Pulmonary artery endothelial cell (primary cell): Measurements from ENCODE around the gene RICTOR. TPM values are rescaled to one million over a fixed set of nuclear protein-coding genes. Genes with fewer than 3 reads are reported as not detected.
"Not testable (repeated sequence)": the region's sequence is repeated elsewhere in the genome, so short reads cannot be mapped to it uniquely, and the experiment has no call there.

Experiments used
- DNase-seq: peaks from one replicate; pipeline ENCODE4 v3.0.0-alpha.2; 2011; ENCODE audit warnings: low read depth, low spot score
- total RNA-seq: library from RNA; depleted of rRNA; stranded (reverse); fragments of >200 nt; gene quantifications from 2 replicates; pipeline ENCODE4 v1.2.3, GENCODE V29; 2014

RICTOR gene
- total RNA-seq, 1 donor from 2014 or later: 31.7 TPM

DNA sequence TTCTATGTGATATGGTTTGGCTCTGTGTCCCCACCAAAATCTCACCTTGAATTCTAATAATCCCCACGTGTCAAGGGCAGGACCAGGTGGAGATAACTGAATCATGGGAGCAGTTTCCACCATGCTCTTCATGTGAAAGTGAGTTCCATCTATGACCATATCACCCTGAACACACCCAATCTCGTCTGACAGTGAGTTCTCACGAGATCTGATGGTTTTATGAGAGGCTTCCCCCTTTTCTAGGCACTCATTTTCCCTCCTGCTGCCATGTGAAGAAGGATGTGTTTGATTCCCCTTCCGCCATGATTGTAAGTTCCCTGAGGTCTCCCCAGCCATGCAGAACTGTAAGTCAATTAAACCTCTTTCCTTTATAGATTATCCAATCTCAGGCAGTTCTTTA, 64.2 kb downstream of the RICTOR start:
- no peak for DNase-seq

DNA sequence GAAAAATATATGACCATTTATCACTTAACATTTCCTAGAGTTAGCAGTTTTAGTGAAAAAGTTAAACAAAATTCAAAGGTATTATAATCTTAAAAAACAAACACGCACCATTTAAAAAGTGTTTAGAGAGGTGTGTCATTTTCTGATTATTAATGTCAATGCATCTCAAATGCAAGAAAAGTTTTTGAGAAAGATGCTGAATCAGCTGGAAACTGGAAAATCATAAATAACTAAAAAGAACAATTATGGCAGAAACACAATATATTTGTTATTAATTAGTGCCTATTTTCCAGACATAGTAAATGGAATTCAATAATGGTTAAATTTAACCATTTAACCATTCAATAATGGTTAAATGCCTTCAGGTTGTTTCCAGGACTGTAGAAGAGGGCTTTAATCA, 64.9 kb downstream of the RICTOR start:
- DNase-seq: no peak

DNA sequence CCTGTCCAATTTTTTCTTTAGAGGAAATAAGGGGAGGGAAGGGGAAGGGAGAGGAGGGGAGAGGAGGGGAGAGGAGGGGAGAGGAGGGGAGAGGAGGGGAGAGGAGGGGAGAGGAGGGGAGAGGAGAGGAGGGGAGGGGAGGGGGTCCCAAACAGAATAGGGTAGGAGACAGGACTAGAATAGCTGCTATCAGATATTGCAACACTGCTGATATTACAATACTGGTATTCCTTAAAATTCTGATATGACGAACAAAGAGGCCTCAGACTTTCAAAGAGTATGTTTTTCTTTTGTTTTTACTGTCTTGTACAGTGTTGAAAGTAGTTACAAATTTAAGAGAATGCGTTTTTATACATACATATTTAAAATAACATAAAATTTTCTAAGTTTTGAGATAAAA, 67.5 kb downstream of the RICTOR start:
- DNase-seq: no peak

DNA sequence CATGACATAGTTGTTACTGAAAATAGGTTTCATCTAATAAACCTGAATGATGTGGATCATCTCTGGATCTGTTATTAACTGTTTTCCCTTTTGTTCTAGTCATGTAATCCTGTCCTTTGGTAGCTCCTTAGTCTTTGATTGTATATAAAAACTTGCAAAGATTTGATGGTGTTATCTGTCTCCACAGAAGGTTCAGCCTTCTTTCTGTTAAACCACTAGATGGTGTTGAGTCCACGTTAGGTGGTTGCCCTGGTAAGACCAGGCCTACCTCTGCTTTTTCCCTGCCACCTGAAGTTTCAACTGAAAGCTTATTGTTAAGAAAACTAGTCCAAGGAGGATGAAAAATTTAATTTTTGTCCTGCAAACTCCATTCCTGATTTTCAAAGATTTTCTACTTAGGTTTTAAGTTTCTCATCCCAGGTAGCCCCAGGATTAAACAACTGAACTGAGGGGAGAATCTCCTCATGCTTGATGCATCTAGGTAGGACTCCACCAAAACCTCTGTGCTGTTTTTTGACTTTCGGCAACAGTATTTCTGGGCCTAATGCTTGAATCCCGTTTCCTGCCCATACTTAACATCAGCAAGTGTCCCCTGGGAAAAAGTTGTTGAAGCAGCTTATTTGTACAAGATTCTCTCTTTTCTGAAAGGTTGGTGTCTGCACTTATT, 68.5 kb downstream of the RICTOR start:
- no peak for DNase-seq

DNA sequence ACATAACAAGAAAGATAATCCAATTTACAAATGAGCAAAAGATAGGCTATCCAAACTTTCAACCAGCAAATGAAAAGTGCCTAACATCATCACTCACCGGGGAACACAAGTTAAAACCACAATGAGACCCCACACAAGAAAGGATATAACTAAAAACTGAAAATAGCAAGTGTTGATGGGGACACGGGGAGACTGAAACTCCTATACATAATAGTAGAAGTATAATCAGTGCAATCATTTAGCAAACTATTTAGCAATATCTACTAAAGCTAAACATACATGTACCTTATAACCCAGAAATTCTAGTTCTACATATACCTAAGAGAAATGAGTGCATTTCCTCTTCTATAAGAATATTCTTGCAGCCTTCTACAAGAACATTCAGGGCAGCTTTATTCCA, 72.5 kb downstream of the RICTOR start:
- no peak for DNase-seq

DNA sequence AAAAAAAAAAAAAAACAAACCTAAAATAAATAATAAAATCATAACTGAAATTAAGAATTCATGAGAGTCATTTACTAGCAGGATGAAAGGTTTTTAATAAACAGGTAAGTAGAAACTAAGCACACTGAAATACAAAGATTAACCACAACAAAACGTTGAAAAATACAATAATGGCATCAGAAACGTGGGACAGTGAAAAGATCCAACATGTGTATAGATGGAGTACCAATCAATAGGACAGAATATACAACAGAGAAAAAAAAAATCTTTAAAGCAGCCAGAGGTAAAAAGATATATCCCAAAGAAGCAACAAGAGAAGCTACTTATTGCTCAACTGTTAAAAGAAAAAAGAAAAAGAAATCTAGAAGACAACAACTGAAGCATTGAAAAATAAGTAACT, 75.2 kb downstream of the RICTOR start:
- no peak for DNase-seq

DNA sequence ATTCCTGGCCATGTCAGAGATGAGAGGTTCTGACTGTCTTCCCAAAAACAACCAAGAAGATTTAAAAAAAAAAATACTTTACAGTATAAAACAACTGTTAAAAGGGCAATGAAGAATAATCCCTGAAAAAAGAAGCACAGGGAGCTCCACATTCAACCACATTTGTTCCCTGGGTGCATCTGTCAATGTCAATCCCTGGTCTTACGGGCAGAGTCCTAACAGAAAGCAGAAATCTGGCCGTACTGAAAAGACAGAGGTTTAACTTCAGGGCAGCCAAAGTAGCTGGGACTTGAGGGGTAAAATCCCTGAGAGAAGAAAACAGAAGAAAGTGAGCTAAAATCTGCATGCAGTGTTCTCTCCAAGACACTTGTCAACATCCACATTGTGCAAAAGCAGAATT, 76.6 kb downstream of the RICTOR start:
- DNase-seq: no peak

DNA sequence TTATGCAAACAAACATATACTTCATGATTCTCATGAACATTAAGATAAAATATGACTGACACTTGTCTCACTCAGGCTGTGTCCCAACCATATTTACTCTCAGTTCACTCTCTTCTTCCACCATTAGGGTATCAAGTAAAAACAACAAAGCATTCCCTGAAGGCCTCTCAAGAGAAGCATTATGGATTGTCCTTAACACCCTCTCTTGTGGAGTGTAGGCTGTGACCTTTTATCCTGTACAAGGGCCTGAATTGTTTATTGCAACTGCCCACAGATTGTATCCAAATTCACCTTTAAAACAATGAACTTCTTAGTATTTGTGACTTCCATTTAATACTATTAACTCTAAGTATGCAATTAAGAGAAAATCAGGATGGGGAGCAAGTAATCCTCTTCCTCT, 78.1 kb downstream of the RICTOR start:
- DNase-seq: no peak

DNA sequence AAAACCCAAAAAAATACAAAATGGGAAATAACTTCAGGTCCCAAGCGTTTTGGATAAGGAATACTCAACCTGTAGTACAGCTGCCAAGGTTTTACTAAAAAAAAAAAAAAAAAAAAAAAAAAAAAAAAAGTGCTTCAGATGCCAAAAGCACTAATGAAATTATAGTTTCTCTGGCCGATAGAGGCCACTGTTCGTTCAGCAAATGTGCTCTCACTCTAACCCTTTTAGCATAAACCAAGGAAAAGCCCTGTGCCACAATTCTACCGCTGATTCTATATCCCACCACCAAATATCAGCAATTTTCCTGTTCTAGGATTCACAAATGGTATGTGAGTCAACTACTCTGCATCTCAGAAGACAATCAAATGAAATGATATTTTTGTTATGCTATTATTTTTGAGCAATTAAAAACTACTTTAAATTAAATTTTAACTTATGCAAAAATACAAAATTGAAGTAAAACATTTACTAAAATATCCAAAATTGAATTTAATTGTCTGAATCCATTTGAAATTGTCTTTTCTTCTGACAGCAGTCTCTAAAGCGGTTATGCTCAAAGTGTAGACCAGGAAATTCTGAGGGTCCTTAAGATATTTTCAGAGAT, 79.8 kb downstream of the RICTOR start:
- peak; percentile 27 for DNase-seq

DNA sequence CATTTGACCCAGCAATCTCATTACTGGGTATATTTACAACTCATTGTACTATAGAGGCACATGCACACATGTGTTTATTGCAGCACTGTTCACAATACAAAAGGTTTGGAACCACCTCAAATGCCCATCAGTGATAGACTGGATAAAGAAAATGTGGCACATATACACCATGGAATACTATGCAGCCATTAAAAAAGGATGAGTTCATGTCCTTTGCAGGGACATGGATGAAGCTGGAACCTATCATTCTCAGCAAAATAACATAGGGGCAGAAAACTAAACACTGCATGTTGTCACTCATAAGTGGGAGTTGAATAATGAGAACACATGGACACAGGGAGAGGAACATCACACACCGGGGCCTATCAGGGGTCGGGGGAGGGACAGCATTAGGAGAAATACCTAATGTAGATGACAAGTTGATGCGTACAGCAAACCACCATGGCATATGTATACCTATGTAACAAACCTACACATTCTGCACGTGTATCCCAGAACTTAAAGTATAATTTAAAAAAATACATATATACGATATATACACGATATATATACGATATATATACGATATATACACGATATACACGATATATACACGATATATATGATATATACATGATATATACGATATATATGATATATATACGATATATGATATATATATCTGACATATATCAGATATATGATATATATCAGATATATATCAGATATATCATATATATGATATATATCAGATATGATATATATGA, 84.1 kb downstream of the RICTOR start:
- not testable (repeated sequence) for DNase-seq

DNA sequence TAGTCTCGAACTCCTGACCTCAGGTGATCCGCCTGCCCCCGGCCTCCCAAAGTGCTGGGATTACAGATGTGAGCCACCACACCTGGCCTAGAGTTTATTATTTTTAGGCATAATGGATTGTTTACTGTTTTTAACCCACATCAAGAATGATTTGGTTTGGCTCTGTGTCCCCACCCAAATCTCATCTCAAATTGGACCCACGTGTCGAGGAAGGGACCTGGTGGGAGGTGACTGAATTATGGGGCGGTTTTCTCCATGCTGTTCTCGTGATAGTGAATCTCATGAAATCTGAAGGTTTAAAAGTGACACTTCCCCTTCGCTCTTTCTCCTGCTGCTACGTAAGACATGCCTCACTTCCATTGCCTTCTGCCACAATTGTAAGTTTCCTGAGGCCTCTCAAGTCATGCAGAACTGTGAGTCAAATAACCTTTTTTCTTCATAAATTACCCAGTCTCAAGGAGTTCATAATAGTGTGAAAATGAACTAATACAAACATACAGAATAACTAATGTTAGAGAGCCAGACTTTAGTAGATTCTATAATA, 88.2 kb downstream of the RICTOR start:
- DNase-seq: no peak

DNA sequence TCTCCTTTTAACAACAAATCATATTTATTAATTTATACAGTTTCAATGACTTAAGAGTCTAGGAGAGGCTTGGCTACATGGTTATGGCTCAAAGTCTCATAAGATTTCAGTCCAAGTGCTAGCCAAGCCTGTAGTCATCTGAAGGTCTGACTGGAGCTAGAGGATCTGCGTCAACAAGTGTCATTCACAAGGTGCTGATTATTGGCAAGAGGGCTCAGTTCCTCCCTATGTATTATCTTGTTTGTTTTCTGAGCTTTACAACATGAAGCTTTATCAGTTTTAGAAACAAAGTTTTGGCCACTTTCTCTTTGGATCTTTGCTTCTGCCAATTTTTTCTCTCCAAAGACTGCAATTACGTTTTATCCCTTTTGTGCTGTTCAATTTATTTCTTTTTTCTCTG, 94.7 kb downstream of the RICTOR start:
- no peak for DNase-seq

DNA sequence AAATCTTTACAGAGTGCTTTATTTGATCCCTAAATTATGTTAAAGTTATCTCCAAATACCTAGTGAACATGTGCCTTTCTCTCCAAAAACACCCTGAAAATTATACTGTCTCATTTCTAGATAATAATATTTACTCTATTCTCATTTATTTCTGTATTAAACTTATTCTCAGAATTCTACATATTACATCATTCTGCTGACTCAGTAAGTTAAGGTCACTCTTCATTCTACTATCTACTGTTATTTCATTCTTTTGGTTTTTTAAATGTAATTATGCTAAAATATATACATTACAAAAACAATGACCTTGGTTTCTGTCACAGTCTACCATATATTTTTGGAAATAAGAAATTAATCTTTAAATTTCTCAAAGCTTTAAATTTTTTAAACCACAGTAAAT, 96.2 kb downstream of the RICTOR start:
- no peak for DNase-seq

DNA sequence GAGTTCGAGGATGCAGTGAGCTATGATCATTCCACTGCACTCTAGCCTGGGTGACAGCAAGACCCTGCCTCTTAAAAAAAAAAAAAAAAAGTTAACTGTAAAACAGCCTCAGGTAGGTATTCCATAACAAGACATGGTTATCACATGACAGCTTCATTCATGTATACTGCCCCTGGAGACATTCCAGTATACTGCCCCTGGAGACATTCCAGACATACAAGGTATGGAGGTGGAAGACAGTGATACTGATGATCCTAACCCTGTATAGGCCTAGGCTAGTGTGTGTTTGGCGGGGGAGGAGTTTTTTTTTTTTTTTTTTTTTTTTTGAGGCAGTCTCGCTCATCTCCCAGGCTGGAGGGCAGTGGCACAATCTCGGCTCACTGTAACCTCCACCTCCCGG, 105.5 kb downstream of the RICTOR start:
- DNase-seq: no peak

DNA sequence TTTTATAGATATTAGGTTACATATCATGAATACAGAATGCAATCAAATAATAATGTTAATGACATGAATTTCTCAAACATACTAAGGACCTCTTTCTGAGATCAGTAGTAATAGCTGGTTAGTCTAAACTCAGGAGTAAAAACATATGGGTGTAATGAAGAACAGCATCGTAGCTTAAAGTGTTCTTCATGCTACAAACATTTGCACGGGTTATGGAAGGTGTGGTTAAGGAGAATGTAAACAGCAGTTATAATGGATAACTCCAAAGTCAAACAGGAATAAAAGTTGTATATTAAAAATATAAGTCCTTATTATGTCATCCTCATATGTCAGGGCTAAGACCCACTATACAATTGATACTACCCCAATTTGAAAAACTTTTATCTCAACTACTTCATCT, 112.5 kb downstream of the RICTOR start:
- DNase-seq: no peak

DNA sequence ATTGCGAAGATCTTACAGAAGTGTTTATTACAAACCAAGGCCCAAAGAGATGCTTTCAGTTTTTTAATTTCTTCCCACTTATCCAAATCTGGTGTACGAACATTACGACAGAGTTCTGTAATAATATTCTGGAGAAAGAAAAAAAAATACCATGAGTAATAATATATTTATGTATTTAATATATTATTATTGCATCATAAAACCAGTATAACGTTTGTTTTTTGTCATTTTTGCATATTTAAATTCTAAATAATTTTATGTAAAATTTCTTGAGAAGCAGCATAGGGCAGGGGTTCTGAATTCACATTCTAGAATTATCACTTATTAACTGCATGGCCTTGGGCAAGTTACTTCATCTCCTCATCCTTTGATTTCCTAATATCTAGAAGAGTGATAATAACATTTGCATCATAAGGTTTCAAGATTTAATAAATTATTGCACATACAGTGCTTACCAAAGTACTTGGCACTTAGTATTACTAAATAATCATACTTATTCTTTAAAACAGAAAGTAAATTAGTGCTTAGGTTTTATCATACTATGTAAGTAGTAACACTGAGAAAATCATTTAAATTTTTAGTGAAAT, 120.7 kb downstream of the RICTOR start:
- DNase-seq: no peak

DNA sequence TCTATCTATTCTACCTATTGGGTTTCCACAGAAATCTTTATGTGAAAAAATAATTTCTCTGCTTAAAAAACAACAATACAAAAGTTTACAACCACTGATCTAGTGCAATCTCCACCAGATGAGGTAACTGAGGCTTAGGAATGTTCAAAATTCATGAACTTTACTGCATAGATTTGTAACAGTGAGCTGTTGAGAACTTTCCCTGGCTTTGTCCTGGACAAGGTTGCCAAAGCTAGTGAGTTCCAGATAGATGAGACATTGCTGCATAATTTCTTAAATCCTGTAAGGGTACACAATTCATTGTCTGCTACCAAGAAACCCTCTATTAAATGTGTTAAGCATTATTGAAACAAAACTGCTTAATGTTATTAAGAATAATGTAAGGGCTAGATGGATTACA, 125.7 kb downstream of the RICTOR start:
- DNase-seq: no peak

DNA sequence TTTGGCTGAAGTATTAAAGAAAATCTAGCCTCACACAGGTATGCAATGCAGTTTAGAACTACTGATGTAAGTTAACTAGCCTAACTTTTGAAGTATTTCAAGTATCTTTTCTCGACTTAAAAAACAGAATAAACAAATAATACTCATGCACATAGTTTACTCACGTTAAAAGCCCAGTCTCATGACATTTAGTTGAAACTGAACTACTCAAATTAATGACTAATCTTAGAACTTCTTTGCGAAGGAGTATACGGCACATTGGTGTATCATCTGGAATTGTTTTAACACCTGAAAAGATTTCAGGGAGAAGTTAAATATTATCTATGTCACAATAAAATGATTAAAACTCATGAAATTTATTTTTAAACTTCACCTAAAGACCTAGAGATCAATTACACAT, 129.9 kb downstream of the RICTOR start:
- DNase-seq: no peak

DNA sequence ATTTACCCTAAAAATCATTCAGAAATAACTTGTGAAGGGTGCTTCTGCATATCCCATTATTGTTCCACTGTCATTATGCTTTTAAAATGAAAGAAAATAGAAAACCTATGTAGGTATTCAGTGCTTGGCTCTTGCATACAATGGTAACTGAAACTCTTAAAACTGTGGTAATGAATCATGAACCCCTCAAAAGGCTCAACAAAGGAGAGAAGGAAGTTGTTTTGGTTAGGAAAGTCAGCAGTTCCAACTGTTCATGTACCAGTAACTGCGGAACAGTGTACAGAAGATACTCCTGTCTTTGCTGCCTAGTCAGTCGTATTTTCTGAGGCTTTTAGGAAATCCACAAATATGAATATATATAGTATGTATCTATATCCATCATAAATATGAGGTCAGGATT, 132.3 kb downstream of the RICTOR start:
- no peak for DNase-seq

DNA sequence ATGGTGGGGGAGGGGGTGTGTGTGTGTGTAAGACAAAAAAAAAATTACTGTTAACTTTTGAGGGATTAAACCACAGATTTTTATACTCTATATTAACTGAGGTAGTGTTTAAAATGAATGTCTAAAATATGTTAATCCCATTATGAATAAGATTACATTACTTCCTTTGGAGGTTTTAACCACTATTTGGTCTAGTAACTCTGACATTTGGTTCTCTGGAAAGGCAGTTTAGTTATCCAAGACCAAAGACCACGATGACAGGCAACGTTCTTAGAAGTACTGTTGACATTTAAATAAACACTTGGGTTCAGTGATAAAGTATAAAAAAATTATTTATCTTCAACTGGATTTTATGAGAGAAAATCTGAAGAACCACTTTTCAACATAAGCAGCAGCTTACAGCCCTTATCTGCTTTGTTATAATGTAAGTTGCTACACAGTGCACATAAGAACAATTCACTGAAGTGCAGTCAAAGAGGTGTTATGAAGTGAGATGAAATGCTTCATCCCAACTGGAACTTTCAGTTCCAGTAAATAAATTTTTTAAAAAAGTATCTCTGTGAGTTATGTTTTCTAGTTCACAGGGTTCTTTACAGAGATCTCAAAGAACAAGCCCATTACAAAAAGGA, 133.9 kb downstream of the RICTOR start:
- no peak for DNase-seq

DNA sequence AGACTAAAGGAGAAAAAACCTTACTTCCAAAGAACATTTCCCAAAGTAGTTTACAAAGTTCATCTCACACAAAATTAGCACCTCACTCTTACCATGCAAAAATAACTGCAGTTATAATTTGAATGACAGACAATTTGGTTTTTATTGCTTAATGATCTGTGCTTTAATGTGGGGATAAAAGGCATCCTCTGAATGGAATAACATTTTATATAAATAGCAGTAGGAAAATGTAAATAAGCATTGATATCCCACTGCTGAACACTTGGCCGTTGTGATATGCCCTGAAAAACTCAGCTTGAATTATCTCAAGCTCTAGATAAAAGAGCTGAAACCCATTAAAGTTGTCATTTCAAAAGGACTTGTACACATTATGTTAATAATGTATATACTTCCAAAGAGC, 135.2 kb downstream of the RICTOR start:
- DNase-seq: no peak

DNA sequence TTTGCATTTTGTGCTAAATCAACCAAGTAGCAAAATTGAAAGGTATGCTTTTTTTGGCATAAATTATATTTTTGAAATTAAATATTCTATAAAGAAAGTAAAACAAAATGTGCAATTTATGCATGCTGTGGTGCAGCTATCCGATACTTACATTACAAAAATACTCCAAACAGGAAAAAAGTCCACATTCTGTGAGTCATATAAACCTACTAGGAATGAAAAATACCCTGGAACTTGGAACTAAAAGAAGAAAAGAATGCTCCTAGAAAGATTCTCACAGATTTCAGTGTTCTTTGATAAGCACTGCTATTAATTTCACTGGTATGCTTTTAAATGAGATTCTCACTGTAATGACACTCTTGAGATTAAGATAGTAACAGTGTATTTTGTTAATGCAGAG, 135.8 kb downstream of the RICTOR start:
- no peak for DNase-seq
